GM10266 (cell line): ENCODE data around the gene ADGRF3.

Experiments
- DNase-seq: peaks from one replicate; pipeline ENCODE4 v3.0.0; 2012; ENCODE audit errors: extremely low spot score
- CTCF ChIP-seq: IDR thresholded peaks from 2 replicates; pipeline ENCODE4 v1.5.1; 2012; ENCODE audit warnings: mild to moderate bottlenecking, low read depth; ENCODE audit not compliant: control insufficient read depth, insufficient read depth; ENCODE audit errors: missing control alignments

ADGRF3 gene

GRCh38 chr2:26346454-26347053, at the start of gene ADGRF3:
TSS of gene ADGRF3 (minus strand) at chr2:26346789. CDS start at chr2:26346234, 555 bp downstream.
- TF ChIP-seq CTCF, result no peak
- peak; percentile 32 for DNase-seq

- no peak for DNase-seq
Measured at GRCh38 chr2:26395394-26395793, 48.8 kb upstream of the ADGRF3 start.

GRCh38 chr2:26394694-26395093, 48.1 kb upstream of the ADGRF3 start:
- TF ChIP-seq CTCF, result no peak
- DNase-seq, result no peak

More at GRCh38 chr2:26395394-26395793, 48.8 kb upstream of the ADGRF3 start:
- no peak for TF ChIP-seq CTCF

GRCh38 chr2:26387189-26387588, 40.6 kb upstream of the ADGRF3 start:
- TF ChIP-seq CTCF, result no peak
- no peak for DNase-seq

- no peak for TF ChIP-seq CTCF
- no peak for DNase-seq
Measured at GRCh38 chr2:26384597-26384996, 38.0 kb upstream of the ADGRF3 start.

GRCh38 chr2:26384183-26384582, 37.6 kb upstream of the ADGRF3 start:
- TF ChIP-seq CTCF, result no peak
- DNase-seq, result no peak

GRCh38 chr2:26382564-26382963, 36.0 kb upstream of the ADGRF3 start:
- no peak for TF ChIP-seq CTCF
- no peak for DNase-seq
